Fibroblast of lung (primary cell): ENCODE data around the gene CFAP299.

Source experiments
- EZH2 ChIP-seq: IDR thresholded peaks from 2 replicates; pipeline ENCODE4 v1.5.1; 2012; ENCODE audit warnings: low read length, control low read depth, mild to moderate bottlenecking; ENCODE audit errors: missing control alignments
- TF ChIP-seq, protein P1 (sequence below), 2 donors: IDR thresholded peaks in 1 of 2; conservative IDR thresholded peaks in 1 of 2; 1 replicate in 1 of 2; 2 replicates in 1 of 2; pipeline ENCODE4 v1.5.1; 2011 to 2012; ENCODE audit warnings: low read length in 2 of 2, control low read depth in 1 of 2, inconsistent platforms in 1 of 2, low read depth in 1 of 2, mild to moderate bottlenecking in 1 of 2

DNA sequence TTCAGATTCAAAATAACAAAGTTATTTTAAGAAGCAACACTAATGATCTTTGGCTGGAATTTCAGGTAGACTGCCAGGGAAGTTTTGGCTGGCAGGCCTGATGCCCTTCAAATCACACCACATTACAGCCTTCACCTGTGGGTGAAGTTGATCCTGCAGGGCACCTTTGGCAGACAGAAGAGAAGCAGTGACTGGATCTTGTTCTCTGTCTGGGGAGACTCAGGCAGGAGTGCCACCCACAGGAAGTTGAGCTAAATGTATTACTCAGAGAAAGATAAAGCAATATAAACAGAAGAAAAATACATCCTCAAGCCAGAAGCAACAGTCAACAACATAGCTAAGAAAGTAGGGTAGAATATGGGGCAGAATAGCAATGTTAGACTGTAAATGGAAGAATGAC is 12.8 kb upstream of the CFAP299 start:
- TF ChIP-seq, protein P1, sequence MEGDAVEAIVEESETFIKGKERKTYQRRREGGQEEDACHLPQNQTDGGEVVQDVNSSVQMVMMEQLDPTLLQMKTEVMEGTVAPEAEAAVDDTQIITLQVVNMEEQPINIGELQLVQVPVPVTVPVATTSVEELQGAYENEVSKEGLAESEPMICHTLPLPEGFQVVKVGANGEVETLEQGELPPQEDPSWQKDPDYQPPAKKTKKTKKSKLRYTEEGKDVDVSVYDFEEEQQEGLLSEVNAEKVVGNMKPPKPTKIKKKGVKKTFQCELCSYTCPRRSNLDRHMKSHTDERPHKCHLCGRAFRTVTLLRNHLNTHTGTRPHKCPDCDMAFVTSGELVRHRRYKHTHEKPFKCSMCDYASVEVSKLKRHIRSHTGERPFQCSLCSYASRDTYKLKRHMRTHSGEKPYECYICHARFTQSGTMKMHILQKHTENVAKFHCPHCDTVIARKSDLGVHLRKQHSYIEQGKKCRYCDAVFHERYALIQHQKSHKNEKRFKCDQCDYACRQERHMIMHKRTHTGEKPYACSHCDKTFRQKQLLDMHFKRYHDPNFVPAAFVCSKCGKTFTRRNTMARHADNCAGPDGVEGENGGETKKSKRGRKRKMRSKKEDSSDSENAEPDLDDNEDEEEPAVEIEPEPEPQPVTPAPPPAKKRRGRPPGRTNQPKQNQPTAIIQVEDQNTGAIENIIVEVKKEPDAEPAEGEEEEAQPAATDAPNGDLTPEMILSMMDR (conservative IDR thresholded peaks at IDR 0.05 in 1 of 2, IDR thresholded peaks at IDR 0.05 in 1 of 2; ENCODE audit: low read depth in 1 of 2, low read length in 2 of 2) = peak; percentile 34 to 48
- TF ChIP-seq EZH2 = no peak
